Measurements from ENCODE around the gene CLASRP. TPM values are rescaled to one million over a fixed set of nuclear protein-coding genes. Genes with fewer than 3 reads are reported as not detected.

Gene CLASRP
- total and polyA plus RNA-seq, 2 donors (not counting 1 experiment from before 2014, with no cell fraction given) = 12.1 to 15.7 TPM

GRCh38 chr19:45094137-45094536 is 55.3 kb downstream of the CLASRP start:
- Histone ChIP-seq H3K27ac (ENCODE audit: insufficient read depth, low read length) (peak overlapping the region; percentile 92), H3K4me1 (ENCODE audit: control insufficient read depth, extremely low read depth, insufficient read depth, low read length) (peaks cover 37% of the 10 kb centered on the region), H4K20me1 (ENCODE audit: control insufficient read depth, extremely low read depth, insufficient read depth, low read length) (no peaks in the 10 kb centered on the region), H3K27me3 (ENCODE audit: control insufficient read depth, insufficient read depth, low read length) (no peaks in the 10 kb centered on the region), H3K4me3 (replicated peaks in 1 of 4; ENCODE audit: control extremely low read depth in 1 of 4, insufficient read depth in 1 of 4, low read depth in 3 of 4, low read length in 4 of 4) (peak overlapping the region; percentile 56 to 94 (median 91)), H3K9ac (ENCODE audit: insufficient read depth, low read length) (no peak overlapping the region), H3K4me2 (ENCODE audit: extremely low read depth, insufficient read depth, low read length) (peak overlapping the region; percentile 87), H2AFZ (ENCODE audit: low read length) (no peak overlapping the region), H3K79me2 (ENCODE audit: control insufficient read depth, insufficient read depth, low read length) (peaks cover 59% of the 10 kb centered on the region), H3K9me3 (ENCODE audit: control insufficient read depth, insufficient read depth, low read depth, low read length) (no peaks in the 10 kb centered on the region), H3K36me3 (ENCODE audit: control insufficient read depth, insufficient read depth, low read length) (peaks cover 9% of the 10 kb centered on the region)
- DNase-seq (ENCODE audit: low read depth in 2 of 2) = no peak
- no peak for TF ChIP-seq EZH2 (IDR thresholded peaks at IDR 0.05; ENCODE audit: low read length, missing control alignments)
- TF ChIP-seq CTCF (conservative IDR thresholded peaks at IDR 0.05 in 1 of 2, IDR thresholded peaks at IDR 0.05 in 1 of 2; ENCODE audit: low read depth in 1 of 2, low read length in 2 of 2) = no peak

- no peak for TF ChIP-seq EZH2 (IDR thresholded peaks at IDR 0.05; ENCODE audit: low read length, missing control alignments)
- no peak for TF ChIP-seq CTCF (conservative IDR thresholded peaks at IDR 0.05 in 1 of 2, IDR thresholded peaks at IDR 0.05 in 1 of 2; ENCODE audit: low read depth in 1 of 2, low read length in 2 of 2)
- H3K4me1 ChIP-seq (ENCODE audit: control insufficient read depth, extremely low read depth, insufficient read depth, low read length) = peaks cover 43% of the 10 kb centered on the region
These were observed 55.9 kb downstream of the CLASRP start for GRCh38 chr19:45094707-45095106.

GRCh38 chr19:45095496-45096413 is 56.9 kb downstream of the CLASRP start:
- Histone ChIP-seq H4K20me1 (ENCODE audit: control insufficient read depth, extremely low read depth, insufficient read depth, low read length) (no peaks in the 10 kb centered on the region), H3K4me2 (ENCODE audit: extremely low read depth, insufficient read depth, low read length) (no peak overlapping the region), H3K27me3 (ENCODE audit: control insufficient read depth, insufficient read depth, low read length) (no peaks in the 10 kb centered on the region), H2AFZ (ENCODE audit: low read length) (no peak overlapping the region), H3K36me3 (ENCODE audit: control insufficient read depth, insufficient read depth, low read length) (peaks cover under 1% of the 10 kb centered on the region), H3K9ac (ENCODE audit: insufficient read depth, low read length) (no peak overlapping the region), H3K4me3 (replicated peaks in 1 of 4; ENCODE audit: control extremely low read depth in 1 of 4, insufficient read depth in 1 of 4, low read depth in 3 of 4, low read length in 4 of 4) (peak overlapping the region in 1 of 4 experiments; percentile 1), H3K4me1 (ENCODE audit: control insufficient read depth, extremely low read depth, insufficient read depth, low read length) (peaks cover 43% of the 10 kb centered on the region), H3K27ac (ENCODE audit: insufficient read depth, low read length) (no peak overlapping the region), H3K9me3 (ENCODE audit: control insufficient read depth, insufficient read depth, low read depth, low read length) (no peaks in the 10 kb centered on the region), H3K79me2 (ENCODE audit: control insufficient read depth, insufficient read depth, low read length) (peaks cover 75% of the 10 kb centered on the region)
- no peak for DNase-seq (ENCODE audit: low read depth in 2 of 2)
- TF ChIP-seq EZH2 (IDR thresholded peaks at IDR 0.05; ENCODE audit: low read length, missing control alignments) (no peak), CTCF (conservative IDR thresholded peaks at IDR 0.05 in 1 of 2, IDR thresholded peaks at IDR 0.05 in 1 of 2; ENCODE audit: low read depth in 1 of 2, low read length in 2 of 2) (no peak)

More at GRCh38 chr19:45094707-45095106, 55.9 kb downstream of the CLASRP start:
- peaks cover 65% of the 10 kb centered on the region for H3K79me2 ChIP-seq (ENCODE audit: control insufficient read depth, insufficient read depth, low read length)
- no peak overlapping the region for H3K27ac ChIP-seq (ENCODE audit: insufficient read depth, low read length)
- H3K9me3 ChIP-seq (ENCODE audit: control insufficient read depth, insufficient read depth, low read depth, low read length) = no peaks in the 10 kb centered on the region
- no peak for DNase-seq (ENCODE audit: low read depth in 2 of 2)
- no peaks in the 10 kb centered on the region for H3K27me3 ChIP-seq (ENCODE audit: control insufficient read depth, insufficient read depth, low read length)
- no peak overlapping the region for H3K9ac ChIP-seq (ENCODE audit: insufficient read depth, low read length)
- no peak overlapping the region for H2AFZ ChIP-seq (ENCODE audit: low read length)
- H4K20me1 ChIP-seq (ENCODE audit: control insufficient read depth, extremely low read depth, insufficient read depth, low read length) = no peaks in the 10 kb centered on the region
- peak overlapping the region; percentile 87 for H3K4me2 ChIP-seq (ENCODE audit: extremely low read depth, insufficient read depth, low read length)
- H3K36me3 ChIP-seq (ENCODE audit: control insufficient read depth, insufficient read depth, low read length) = peaks cover 9% of the 10 kb centered on the region
- H3K4me3 ChIP-seq (replicated peaks in 1 of 4; ENCODE audit: control extremely low read depth in 1 of 4, insufficient read depth in 1 of 4, low read depth in 3 of 4, low read length in 4 of 4) = peak overlapping the region in 3 of 4 experiments; percentile 17 to 94 (median 19)
